T-helper 1 cell treated with Interleukin-12 subunit alpha and Interleukin-12 subunit beta and Interleukin-4 antibody, amounts not matched to agents 30 ng/mL and 1 ng/mL, for 36 hours (primary cell): ENCODE measurements around the gene PDPN. TPM values are rescaled to one million over a fixed set of nuclear protein-coding genes. Genes with fewer than 3 reads are reported as not detected.

Source experiments
- intact Hi-C: fragments of 100-400 bp; cut with micrococcal nuclease; formaldehyde crosslinking; loops from one replicate; pipeline ENCODE4 v1.15.1; 2024
- total RNA-seq: library from RNA; stranded (reverse); gene quantifications from 2 replicates; pipeline ENCODE4 v1.2.3, GENCODE V29; 2022

The PDPN gene
- total RNA-seq, 1 donor from 2014 or later = not detected

GRCh38 chr1:13617773-13618172, 34.1 kb downstream of the PDPN start:
- intact Hi-C loops = no loop called here

GRCh38 chr1:13618483-13618882, 34.9 kb downstream of the PDPN start:
- intact Hi-C loops = no loop called here

GRCh38 chr1:13619909-13620308, 36.3 kb downstream of the PDPN start:
- intact Hi-C loops = no loop called here

GRCh38 chr1:13620825-13621224, 37.2 kb downstream of the PDPN start:
- intact Hi-C loops = no loop called here

- intact Hi-C loops = no loop called here
Observed at GRCh38 chr1:13622446-13622845, 38.8 kb downstream of the PDPN start.

- intact Hi-C loops = no loop called here
Observed at GRCh38 chr1:13623021-13623637, 39.5 kb downstream of the PDPN start.

- intact Hi-C loops = no loop called here
Observed at GRCh38 chr1:13624526-13624925, 40.9 kb downstream of the PDPN start.

GRCh38 chr1:13627127-13627526, 43.5 kb downstream of the PDPN start:
- intact Hi-C loops = no loop called here

GRCh38 chr1:13628218-13628617, 44.6 kb downstream of the PDPN start:
- intact Hi-C loops = no loop called here

GRCh38 chr1:13628711-13629110, 45.1 kb downstream of the PDPN start:
- intact Hi-C loops = no loop called here

- intact Hi-C loops = no loop called here
Observed at GRCh38 chr1:13642306-13643004, 58.8 kb downstream of the PDPN start.

GRCh38 chr1:13643017-13643416, 59.4 kb downstream of the PDPN start:
- intact Hi-C loops = no loop called here

GRCh38 chr1:13646521-13646920, 62.9 kb downstream of the PDPN start:
- intact Hi-C loops = no loop called here

- intact Hi-C loops = no loop called here
Observed at GRCh38 chr1:13651279-13651678, 67.6 kb downstream of the PDPN start.

GRCh38 chr1:13652238-13652637, 68.6 kb downstream of the PDPN start:
- intact Hi-C loops = no loop called here

- intact Hi-C loops = no loop called here
Observed at GRCh38 chr1:13661539-13661938, 77.9 kb downstream of the PDPN start.

GRCh38 chr1:13662493-13662892, 78.9 kb downstream of the PDPN start:
- intact Hi-C loops = no loop called here

GRCh38 chr1:13663969-13664368, 80.3 kb downstream of the PDPN start:
- intact Hi-C loops = no loop called here

- intact Hi-C loops = no loop called here
Observed at GRCh38 chr1:13664451-13664850, 80.8 kb downstream of the PDPN start.

GRCh38 chr1:13666317-13666716, 82.7 kb downstream of the PDPN start:
- intact Hi-C loops = no loop called here
